ENCODE measurements around the gene CREB5. TPM values are rescaled to one million over a fixed set of nuclear protein-coding genes. Genes with fewer than 3 reads are reported as not detected.
"Not testable (repeated sequence)": the region's sequence is repeated elsewhere in the genome, so short reads cannot be mapped to it uniquely, and the experiment has no call there.

The CREB5 gene
- total and polyA plus RNA-seq, 2 of the 8 experiments (the other 6 are each of a cell fraction or from before 2014, with no cell fraction given), result 2.4 to 2.7 TPM

DNA sequence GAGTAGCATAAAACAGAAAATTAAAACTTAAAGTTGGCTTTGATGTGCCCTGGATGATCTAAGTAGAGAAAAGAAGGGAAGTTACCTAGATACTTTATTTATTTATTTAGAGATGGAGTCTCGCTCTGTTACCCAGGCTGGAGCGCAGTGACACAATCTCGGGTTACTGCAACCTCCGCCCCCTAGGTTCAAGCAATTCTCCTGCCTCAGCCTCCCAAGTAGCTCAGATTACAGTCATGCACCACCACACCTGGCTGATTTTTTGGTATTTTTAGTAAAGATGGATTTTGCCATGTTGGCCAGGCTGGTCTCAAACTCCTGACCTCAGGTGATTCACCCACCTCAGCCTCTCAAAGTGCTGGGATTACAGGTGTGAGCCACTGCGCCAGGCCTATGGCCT is 373.8 kb downstream of the CREB5 start:
- H3K4ac ChIP-seq (replicated peaks; ENCODE audit: insufficient read length, low read depth, low read length); H2BK15ac ChIP-seq (ENCODE audit: low read length); H3K79me2 ChIP-seq (ENCODE audit: control insufficient read depth in 1 of 2, insufficient read depth in 2 of 2, low read length in 2 of 2); H2BK120ac ChIP-seq (replicated peaks; ENCODE audit: low read depth, low read length); H3K56ac ChIP-seq (replicated peaks; ENCODE audit: insufficient read length, low read depth, low read length); POLR2A ChIA-PET (ENCODE audit: partially characterized antibody); H2BK12ac ChIP-seq (ENCODE audit: low read depth, low read length); H2BK5ac ChIP-seq (ENCODE audit: low read depth, low read length); H3K4me2 ChIP-seq (ENCODE audit: insufficient read depth in 1 of 2, low read depth in 2 of 2, low read length in 2 of 2); H3K23me2 ChIP-seq (ENCODE audit: low read depth, low read length); H4K8ac ChIP-seq (ENCODE audit: extremely low read depth, insufficient read depth, low read length); H2AK5ac ChIP-seq (ENCODE audit: low read depth, low read length); H3K36me3 ChIP-seq (ENCODE audit: control insufficient read depth in 2 of 4, insufficient read depth in 4 of 4, low read length in 3 of 4); FAIRE-seq; H3K27ac ChIP-seq (ENCODE audit: low read depth, low read length); H2AFZ ChIP-seq (ENCODE audit: low read length); H3K23ac ChIP-seq (ENCODE audit: insufficient read length); H3K27me3 ChIP-seq (replicated peaks in 1 of 4; ENCODE audit: control insufficient read depth in 3 of 4, extremely low read depth in 1 of 4, insufficient read depth in 3 of 4, low read length in 3 of 4); H3K79me1 ChIP-seq (ENCODE audit: low read depth, low read length); H2BK20ac ChIP-seq (ENCODE audit: low read length); H3K9me3 ChIP-seq (ENCODE audit: insufficient read depth in 2 of 2, low read depth in 1 of 2, low read length in 1 of 2); H3K18ac ChIP-seq (ENCODE audit: extremely low read depth, low read length); H4K91ac ChIP-seq (replicated peaks; ENCODE audit: insufficient read length, low read length); DNase-seq (ENCODE audit: low read depth in 1 of 2, low spot score in 2 of 2); H4K20me1 ChIP-seq (replicated peaks in 1 of 2; ENCODE audit: control insufficient read depth in 1 of 2, insufficient read depth in 2 of 2, low read length in 2 of 2); H3K14ac ChIP-seq (ENCODE audit: insufficient read length); H3K9ac ChIP-seq (replicated peaks in 1 of 4; ENCODE audit: extremely low read depth in 1 of 4, low read depth in 3 of 4, low read length in 3 of 4); H3K4me1 ChIP-seq (replicated peaks in 1 of 4; ENCODE audit: control insufficient read depth in 3 of 4, insufficient read depth in 4 of 4, low read length in 3 of 4); H3K4me3 ChIP-seq (ENCODE audit: extremely low read depth in 1 of 4, insufficient read depth in 2 of 4, low read depth in 3 of 4, low read length in 4 of 4); H4K5ac ChIP-seq (ENCODE audit: insufficient read length, low read depth, low read length): not testable (repeated sequence)
- WGBS, 2 experiments (ENCODE audit: extremely low coverage in 1 of 2, insufficient coverage in 1 of 2, insufficient read length in 1 of 2, insufficient replicate concordance in 2 of 2, low coverage in 1 of 2, low lambda C conversion rate in 2 of 2, missing lambda C conversion rate in 1 of 2), result 88% methylated on average over 5 of the region's 5 CpGs; no CpG with 5 or more reads in 1 of the 2 experiments
- CTCF ChIA-PET (ENCODE audit: partially characterized antibody), result interaction anchor here (1.0 kb wide), 1 partner anchor 25 kb away, joined by 3 read pairs; no protein-coding TSS in a partner anchor
